GM18858 (cell line): Measurements from ENCODE around the gene PNPLA2.

Source experiments
- ATAC-seq: cut with Tn5 transposase; IDR thresholded peaks from one replicate; pipeline ENCODE4 v1.9.1; 2021; ENCODE audit not compliant: unreplicated experiment

The PNPLA2 gene

DNA sequence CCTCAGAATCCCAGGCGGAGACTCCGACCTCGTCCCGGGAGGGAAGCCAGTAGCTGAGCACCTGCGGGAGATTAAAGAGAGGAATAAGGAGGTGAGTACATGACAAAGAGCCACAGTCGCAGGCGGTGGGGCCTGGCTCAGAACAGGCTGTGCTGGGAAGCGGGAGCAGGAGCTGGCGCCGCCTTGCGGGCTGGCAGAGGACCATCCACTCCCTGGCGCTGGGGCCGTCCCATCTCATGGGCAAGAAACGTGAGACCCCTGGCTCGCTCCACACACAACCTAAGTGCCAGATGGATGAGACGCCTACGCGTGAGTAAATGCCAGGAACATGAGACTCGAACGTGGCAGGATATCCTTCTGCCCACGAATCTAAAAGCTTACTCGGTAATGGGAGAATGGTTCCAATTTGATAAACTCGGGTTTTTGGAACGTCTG, 35.1 kb upstream of the PNPLA2 start:
- ATAC-seq: no peak

GRCh38 chr11:786235-787083, 32.3 kb upstream of the PNPLA2 start:
- ATAC-seq: no peak

DNA sequence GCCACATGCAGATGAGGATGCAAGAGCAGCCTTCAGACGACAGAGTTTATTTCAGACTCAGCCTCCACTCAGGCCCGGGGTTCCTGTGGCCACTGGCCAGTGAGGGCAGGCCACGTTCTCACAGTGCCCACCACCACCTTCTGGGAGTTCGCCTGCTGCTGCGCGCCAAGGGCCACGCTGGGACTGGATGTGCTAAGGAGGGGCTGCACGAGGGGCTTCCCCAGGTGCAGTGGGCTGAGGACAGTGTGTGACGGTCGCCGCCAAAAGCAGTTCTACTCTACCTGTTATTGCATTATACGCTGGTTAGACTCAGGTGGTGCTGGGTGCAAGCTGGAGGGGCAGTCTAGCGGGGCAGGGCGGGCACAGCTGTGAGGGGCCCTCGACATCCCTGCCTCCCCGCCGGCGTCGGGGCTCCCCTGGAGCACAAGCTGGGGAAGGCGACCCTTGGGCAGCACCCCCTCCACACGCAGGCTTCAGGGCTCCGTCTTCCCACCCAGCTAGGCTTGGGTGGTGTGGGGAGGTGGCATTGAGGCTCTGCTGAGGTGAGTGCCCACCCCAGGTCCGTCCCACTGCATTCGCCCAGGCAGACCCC, 31.5 kb upstream of the PNPLA2 start:
- ATAC-seq: no peak

DNA sequence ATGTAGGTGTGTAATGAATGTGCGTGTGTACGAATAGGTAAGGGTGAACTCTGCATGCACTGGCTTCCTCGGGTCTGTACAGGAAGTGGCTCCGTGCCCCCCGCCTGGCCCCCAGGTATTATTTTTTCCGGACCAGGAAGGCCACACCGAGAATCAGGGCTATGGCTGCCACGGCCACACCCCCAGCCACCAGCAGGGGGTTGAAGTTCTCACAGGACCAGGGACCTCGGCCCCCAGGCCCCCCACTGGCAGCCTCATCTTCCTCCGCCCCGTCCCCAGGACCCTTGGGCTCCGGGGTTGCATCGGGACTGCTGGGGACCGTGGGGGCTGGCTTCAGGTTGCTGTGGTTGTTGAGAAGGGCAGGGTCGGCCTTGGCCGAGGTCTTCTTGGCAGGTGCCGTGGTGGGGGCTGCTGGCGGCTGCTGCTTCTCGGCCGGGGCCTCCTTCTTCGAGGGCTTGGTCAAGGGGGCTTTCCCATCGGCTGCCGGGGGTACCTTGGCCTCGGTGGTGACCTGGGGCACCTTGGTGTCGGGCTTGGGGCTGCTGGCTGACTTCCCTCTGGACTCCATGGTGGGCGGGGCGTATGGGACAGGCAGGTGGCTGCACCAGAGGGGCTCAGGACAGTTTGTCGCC, 30.6 kb upstream of the PNPLA2 start:
- no peak for ATAC-seq

DNA sequence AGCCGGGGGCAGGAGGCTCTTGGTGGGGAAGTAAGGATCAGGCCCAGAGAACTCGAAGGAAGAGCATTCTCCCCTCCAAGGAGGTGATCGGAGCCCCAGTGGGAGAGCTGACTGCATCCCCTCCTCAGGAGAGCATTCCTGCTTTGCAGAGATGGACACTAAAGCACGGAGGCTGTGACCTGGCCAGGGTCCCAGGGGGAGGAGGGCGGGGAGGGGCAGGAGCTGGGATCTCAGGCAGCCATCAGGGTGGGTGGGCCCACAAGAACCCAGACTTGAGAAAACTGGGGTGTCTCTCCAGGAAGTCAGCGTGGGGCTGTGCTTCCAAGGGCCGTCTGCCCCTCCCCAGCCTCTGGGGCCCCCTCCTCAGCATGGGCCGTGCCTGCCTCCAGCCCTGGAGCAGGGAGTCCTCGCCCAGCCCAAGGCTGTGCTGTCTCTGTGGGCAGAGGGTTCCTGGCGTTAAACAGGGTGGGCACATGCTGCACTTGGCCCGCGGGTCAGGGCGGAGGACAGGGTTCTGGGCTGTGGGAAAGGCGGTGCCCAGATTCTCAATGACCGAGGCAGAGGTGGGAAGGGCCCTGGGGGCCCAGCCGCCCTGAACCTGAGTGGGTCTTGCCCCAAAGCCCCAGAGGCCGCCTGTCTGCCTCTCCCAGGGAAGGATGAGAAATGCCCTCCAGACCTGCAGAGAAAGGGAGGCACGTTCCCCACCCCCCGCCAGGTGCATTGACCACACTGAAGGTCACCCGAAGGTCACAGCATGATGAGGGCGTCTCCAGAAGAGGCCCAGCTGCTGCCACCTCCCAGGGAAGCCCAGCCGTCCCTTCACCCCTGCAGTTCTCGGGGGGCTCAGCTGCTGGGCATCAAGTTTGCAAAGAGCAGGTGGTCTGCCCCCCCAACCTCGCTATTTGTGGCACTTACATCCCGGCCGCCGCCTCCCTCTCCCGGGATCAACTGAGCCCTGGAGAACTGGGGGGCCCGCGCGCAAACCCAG, 29.5 kb upstream of the PNPLA2 start:
- no peak for ATAC-seq

- no peak for ATAC-seq
These were observed 28.8 kb upstream of the PNPLA2 start, which contains the start of gene CEND1 for GRCh38 chr11:789943-790342. Gene CEND1 (minus strand): TSS chr11:790090. CDS start chr11:788576, 1,514 bp downstream.

GRCh38 chr11:790721-791564, 27.8 kb upstream of the PNPLA2 start:
- ATAC-seq: no peak

DNA sequence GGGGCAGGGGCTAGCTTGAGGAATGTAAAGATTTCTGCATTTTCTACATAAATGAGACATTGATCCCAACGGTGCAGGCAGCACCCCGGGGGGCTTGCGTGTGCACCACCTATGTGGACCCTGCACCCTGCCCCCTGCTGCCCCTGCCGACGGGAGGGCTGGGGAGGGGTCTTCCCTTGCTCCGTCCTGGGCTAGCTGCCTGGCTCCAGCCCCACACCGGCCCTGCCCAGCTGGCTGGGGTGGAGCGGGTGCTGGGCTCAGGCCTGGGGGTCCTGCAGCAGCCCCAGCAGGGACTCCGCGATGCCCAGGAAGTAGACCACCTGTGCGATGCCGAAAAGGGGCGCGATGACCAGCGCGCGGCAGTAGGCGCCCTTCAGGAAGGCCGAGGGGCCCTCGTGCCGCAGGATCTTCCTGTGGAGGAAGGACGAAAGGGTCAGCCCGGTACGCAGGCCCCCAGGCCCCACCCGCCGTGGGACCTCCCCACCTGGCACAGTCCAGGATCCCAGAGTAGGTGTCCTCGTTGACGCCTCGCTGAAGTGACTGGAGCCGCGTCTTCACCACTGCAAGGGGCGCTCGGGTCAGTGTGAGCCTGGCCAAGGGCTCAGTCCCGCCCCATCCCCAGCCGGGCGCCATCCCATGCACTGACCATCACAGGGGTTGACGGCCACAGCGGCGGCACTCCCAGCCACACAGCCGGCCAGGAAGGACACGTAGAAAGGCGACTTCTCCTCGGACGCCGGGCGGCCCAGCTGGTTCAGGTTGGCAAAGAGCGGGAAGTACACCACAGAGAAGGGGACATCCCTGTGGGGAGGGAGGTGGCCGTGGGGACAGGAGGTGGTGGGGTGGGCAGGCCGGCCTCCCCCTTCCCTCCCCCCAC, 26.8 kb upstream of the PNPLA2 start:
- no peak for ATAC-seq

GRCh38 chr11:792535-792821, 26.2 kb upstream of the PNPLA2 start:
- ATAC-seq: no peak

DNA sequence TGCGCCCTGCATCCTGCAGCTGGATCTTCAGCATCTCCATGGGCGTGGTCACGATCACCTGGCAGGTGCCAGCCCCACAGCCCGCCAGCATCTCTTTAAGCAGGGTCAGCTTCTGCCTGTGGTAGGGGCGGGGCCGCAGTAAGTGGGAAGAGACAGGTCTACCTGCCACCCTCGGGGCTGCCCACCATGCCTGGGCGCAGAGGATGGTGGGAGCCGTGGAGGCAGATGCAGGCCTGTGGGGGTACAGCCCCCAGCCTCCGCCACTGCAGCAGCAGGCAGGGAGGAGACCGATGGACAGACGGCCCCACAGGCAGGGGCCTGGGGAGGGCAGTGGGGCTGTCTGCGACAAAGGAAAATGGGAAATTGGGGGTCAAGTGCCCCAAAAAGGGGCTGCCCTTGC, 25.8 kb upstream of the PNPLA2 start:
- no peak for ATAC-seq

DNA sequence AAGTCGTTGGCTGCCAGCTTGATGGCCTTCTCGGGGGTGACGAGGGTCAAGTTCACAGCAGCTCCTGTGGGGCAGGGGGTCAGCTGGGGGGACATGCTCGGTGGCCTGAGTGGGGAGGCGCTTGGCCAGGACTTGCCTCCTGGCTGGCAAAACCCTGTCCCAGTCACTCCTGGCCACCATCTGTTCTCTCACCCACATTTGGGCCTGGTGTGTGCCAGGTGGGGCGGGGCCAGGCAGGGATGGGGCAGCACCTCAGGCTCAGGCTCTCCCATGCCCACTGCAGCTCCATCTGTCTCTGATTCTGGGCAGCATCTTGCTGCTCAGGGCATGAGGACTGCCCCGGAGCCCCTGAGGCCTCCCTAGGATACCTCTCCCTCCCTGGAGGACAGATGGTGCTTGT, 25.2 kb upstream of the PNPLA2 start:
- no peak for ATAC-seq

DNA sequence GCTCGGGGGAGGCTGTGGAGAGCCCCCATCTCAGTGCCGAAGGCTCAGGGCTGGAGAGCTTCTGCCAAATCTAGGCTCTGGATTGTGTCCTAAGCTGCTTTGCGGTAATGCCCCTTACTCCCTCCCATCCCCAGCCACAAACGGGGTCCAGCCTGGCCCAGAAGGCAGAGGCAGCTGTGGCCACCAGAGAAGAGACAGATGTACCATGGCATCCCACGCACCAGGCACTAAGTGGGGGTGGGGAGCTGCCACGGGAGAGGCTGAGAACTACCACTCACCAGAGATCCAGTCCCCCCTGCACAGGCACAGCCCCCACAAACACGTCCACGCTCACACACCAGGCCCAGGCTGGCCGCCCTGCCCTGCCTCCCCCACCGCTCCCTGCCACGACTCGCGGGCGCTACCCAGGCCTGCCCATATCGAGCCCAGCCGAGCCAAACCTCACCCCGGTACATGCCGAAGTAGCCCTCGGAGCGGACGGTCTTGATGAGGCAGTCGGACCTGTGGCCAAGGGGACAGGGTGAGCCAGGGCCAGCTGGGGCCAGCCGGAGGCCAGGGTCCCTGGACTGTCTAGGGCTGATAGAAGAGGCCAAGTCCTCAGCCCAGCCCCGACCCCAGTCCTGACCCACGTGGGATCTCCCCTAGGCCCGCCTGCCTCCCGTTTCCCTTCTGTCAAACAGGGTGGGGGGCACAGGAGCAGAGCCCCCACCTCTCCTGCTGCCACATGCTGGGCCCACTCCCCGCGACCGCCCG, 24.5 kb upstream of the PNPLA2 start:
- no peak for ATAC-seq

- ATAC-seq: no peak
These were observed 23.7 kb upstream of the PNPLA2 start for GRCh38 chr11:794766-795633.

DNA sequence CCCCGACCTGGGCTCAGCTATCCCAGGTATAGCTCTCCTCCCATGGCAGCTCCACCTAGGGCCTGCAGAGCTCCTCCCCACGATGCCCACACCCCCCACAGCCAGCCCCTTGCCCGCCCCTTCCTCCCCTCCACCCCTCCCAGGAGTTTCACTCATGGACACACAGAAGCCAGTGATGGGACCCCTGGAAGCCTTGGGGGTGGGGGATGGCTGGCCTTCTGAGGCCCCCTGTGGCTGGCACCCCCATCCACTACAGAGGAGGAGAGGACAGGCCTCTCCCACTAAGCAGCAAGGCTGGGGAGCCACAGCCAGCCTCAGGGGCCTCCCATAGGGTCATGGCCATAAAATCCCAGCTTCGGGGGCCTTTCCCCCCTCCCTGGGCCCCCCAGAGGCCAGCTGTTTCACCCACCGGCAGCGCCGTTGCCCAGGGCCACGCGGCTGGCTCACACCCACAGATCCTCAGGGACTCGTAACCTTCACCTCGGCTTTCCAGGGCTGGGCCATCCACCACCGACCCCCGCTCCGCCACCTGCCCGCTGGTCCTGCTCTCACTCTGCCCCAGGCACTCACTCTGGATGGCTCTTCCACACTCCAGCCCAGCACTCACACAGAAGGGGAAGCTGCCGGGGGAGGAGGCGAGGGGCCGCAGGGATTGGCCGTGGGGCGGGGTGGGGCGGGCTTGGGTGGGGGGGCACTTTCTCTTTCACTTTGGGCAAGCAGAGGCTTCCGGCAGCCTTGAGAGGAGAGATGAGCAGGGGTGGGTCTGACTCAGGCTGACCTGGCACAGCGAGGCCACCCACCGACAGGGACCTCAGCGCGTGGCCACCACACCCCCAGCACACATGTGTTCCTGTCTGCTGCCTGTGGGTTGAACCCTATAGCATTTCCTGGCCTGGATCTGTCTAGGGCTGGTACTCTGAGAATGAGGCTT, 22.8 kb upstream of the PNPLA2 start:
- no peak for ATAC-seq

- no peak for ATAC-seq
These were observed 22.0 kb upstream of the PNPLA2 start for GRCh38 chr11:796565-797295.
